T-helper 9 cell (primary cell): ENCODE measurements around the gene EMB.
A peak's percentile ranks its signal among the peaks of the same experiment; 100 is the strongest.
"Not testable (repeated sequence)": the region's sequence is repeated elsewhere in the genome, so short reads cannot be mapped to it uniquely, and the experiment has no call there.

Experiments
- DNase-seq: peaks from one replicate; pipeline ENCODE4 v3.0.0-alpha.2; 2020
- total RNA-seq, 2 donors: gene quantifications; one replicate each; lab custom pipeline; 2026; lab: John Stamatoyannopoulos, UW

EMB gene, protein sequence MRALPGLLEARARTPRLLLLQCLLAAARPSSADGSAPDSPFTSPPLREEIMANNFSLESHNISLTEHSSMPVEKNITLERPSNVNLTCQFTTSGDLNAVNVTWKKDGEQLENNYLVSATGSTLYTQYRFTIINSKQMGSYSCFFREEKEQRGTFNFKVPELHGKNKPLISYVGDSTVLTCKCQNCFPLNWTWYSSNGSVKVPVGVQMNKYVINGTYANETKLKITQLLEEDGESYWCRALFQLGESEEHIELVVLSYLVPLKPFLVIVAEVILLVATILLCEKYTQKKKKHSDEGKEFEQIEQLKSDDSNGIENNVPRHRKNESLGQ
- total RNA-seq = 405 to 556 reads per million in 2 donors

DNA sequence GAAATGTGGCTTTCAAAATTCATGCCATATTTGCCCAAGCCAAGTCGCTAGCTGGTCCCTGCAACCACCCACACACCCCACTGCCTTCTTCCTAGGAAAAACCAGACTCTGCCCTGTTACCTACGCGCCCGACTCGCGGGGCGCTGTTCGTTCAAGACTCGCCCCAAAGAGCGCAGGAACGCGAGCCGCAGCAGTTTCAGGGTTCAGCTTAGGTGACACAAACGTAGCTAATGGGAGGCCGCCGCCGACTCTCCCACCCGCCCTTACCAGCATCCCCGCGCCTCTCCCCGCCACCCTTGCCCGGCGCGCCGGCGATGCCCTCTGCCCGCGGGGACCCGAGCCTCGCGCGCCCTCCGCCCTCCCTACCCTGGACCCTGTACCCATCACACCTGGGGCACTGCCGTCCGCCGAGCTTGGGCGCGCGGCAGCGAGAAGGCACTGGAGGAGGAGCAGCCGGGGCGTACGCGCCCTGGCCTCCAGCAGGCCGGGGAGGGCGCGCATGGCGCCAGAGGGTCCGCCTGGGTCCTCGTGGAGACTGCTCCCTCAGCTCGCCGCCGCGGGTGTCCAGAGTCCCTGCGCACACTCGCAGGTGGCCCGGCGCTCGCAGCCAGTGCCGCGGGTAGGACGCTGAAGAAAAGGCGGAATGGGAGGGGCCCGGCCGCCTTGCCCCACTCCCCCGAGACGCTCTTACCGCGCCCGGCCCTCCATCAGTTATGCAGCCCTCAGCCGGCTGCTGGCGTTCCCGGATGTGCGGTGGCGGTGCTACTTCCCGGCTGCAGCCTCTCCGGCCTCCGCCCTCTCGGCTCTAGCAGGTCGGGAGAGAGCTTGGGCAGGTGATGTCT, at the start of gene EMB:
EMB (minus strand) TSS at position 638 of the 842 bp plus-strand sequence; CDS start at position 501, 137 bp downstream.
- peak; percentile 70 for DNase-seq

DNA sequence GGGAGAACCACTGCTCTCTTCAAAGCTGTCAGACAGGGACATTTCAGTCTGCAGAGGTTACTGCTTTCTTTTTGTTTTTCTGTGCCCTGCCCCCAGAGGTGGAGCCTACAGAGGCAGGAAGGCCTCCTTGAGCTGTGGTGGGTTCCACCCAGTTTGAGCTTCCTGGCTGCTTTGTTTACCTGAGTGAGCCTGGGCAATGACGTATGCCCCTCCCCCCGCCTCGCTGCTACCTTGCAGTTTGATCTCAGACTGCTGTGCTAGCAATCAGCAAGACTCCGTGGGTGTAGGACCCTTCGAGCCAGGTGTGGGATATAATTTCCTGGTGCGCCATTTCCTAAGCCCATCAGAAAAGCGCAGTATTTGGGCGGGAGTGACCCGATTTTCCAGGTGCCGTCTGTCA, 48.4 kb upstream of the EMB start:
- DNase-seq = not testable (repeated sequence)

DNA sequence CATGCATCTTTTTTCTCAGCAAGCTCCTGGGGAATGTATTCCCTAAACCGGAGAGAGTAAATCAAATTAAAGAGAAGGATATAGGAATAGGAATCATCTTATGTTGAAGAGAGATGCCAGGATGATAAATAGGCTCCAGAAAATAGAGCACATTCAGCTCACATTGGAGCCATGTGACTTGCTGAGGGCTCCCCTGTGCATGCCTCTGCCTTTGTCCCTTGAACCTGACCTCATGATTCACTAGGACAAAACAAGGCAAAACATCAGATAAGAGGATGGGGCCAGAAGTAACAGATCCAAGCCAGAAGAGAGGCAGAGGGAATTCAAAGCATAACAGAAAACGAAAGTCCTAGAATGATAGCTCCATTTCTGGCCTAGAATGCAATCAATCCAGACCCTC, 37.7 kb upstream of the EMB start:
- DNase-seq = not testable (repeated sequence)

DNA sequence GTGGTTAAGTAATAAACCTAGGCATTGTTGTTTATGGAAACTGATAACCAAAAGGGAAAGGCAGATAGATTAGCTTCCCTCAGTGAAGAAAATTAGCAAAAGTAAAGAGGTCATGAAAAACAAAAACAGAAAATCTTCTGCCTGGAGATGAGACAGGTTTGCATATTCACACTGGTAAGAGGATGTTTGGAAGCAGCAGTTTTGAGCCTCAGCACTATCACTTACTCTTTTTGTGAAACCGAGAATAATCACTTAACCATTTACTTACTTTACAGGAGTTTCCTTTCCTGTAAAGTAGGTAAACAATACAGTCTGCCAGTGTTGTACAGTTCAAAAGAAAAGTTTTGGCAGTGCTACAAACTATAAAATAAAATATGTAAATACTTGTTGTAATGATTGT, 35.5 kb upstream of the EMB start:
- no peak for DNase-seq

DNA sequence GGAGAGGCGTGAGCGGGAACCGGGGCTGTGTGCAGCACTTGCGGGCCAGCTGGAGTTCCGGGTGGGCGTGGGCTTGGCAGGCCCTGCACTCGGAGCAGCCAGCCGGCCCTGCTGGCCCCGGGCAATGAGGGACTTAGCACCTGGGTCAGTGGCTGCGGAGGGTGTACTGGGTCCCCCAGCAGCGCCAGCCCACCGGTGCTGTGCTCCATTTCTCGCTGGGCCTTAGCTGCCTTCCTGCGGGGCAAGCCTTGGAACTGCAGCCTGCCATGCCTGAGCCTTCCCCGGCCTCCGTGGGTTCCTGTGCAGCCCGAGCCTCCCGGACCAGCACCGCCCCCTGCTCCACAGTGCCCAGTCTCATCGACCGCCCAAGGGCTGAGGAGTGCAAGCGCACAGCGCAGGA, 23.9 kb upstream of the EMB start:
- not testable (repeated sequence) for DNase-seq

DNA sequence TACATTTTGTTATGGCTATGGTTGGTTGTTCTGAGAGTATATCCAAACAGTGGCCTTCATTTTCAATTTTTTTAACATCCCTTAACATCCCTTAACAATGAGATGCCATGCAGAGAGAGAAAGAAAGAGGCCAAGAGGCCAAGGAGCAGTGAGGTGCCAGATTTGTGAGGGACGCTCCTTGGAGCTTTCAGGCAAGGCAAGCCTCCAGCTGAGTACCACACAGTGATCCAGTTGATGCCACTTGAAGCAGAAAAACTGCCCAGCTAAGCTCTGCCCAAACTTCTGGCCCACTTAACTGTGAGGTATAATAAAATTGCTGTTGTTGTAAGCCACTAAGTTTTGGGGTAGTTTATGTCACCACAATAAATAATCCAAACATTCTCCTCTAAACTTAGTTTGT, 22.6 kb upstream of the EMB start:
- no peak for DNase-seq

DNA sequence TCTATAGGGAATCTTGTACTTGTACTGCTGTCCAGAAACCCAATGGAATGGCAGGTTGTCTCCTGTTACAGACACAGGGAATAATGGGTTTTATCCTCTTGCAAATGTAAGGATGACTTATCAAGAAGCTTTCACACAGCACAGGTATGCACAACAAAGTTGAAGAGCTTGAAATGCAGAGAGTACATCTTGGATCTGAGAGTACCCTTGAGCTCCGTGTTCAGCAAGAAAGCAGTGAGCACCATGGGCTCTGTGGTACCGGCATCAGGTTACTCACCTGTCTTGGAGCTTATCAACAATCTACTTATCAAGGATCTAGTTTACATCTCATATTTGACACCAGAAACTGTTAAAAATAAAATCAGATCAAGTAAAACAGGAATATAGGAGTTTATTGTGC, 22.0 kb upstream of the EMB start:
- DNase-seq = no peak

DNA sequence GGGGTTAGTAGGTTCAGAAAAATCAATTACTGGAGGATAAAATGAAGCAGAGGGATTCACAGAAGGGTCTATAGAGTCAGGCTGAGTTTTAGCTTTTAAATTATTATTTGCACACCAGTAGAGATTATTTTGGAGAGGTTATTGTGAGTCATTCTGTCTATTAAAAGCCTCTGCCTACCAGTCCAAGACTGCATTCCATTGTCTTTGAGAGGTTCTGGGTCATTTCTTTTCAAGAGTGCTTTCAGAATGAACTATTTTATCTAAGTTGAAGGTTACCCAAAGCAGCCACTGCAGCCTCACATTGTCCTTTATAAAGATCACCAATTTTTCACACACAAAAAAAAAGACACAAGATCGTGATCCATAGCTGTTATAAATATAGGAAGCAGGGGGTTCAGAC, 21.5 kb upstream of the EMB start:
- DNase-seq = not testable (repeated sequence)

DNA sequence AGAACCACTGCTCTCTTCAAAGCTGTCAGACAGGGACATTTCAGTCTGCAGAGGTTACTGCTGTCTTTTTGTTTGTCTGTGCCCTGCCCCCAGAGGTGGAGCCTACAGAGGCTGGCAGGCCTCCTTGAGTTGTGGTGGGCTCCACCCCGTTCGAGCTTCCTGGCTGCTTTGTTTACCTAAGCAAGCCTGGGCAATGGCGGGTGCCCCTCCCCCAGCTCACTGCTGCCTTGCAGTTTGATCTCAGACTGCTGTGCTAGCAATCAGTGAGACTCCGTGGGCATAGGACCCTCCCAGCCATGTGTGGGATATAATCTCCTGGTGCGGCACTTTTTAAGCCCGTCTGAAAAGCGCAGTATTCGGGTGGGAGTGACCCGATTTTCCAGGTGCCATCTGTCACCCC, 17.3 kb upstream of the EMB start:
- peak; percentile 5 for DNase-seq

DNA sequence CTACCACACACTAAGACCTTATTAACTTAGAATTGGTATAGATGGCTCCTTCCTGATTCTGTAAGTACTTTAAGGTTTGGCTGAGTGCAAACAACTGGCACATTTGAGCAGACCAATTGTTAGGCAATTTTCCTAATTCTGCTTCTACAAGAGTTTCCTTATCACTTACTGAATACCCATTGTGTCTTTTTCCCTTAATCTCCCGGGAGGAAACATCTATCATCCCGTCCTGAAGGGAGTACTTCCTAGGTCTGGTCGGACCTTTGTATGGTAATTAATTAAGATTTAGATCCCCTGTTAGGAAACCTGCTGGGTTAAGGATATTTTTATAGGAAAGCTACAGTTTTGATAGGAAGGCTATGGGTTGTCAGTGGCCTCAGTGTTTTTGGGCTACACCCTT, 8.2 kb upstream of the EMB start:
- not testable (repeated sequence) for DNase-seq

DNA sequence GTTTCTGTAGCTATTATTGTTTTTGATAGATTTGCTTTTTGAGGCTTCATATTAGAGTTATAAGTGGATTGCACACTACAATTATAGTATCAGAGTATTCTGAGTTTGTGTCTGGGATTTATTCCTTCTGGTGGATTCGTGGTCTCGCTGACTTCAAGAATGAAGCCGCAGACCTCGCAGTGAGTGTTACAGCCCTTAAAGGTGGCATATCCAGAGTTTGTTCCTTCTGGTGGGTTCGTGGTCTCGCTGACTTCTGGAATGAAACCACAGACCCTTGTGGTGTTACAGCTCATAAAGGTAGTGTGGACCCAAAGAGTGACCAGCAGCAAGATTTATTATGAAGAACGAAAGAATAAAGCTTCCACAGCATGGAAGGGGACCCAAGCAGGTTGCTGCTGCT, 6.9 kb upstream of the EMB start:
- DNase-seq = no peak

DNA sequence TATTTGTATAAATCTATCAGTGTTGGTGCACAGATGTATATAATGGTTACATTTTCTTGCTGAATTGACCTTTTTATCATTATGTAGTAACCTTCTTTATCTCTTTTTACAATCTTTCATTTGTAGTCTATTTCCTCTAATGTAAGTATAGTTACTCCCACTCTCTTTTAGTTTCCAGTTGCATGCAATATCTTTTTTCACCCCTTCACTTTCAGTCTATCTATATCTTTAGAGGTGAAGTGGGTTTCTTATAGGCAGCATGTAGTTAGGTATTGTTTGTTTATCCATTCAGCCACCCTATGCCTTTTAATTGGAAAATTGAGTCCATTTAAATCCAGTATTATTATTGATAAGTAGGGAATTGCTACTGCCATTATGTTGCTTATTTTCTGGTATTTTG, 6.1 kb upstream of the EMB start:
- DNase-seq = no peak

DNA sequence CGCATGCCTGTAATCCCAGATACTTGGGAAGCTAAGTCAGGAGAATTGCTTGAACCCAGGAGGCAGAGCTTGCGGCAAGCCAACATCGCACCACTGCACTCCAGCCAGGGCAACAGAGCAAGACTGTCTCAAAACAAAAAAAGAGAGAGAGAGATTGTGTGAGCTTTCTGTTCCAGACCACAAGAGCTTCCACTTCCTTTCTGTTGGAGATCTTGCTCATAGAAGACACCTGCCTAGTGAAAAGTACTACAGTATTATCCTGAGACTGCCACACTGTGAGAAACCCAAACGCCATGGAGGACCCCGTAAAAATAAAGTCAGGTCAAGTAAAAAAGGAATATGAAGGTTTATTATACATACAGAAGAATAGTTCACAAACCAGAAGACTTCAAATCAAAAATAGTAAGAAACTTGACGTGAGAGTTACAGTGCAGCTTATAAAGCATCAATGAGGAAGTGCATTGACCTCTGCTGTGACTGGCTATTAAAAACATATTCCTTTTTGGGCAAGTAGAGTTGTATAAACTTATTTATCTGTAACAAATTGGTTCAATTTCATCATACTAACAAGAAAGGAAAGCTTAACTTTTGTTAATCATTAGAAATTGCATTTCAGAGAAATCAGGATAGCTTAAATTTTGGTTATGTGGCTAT, 4.3 kb upstream of the EMB start:
- no peak for DNase-seq

DNA sequence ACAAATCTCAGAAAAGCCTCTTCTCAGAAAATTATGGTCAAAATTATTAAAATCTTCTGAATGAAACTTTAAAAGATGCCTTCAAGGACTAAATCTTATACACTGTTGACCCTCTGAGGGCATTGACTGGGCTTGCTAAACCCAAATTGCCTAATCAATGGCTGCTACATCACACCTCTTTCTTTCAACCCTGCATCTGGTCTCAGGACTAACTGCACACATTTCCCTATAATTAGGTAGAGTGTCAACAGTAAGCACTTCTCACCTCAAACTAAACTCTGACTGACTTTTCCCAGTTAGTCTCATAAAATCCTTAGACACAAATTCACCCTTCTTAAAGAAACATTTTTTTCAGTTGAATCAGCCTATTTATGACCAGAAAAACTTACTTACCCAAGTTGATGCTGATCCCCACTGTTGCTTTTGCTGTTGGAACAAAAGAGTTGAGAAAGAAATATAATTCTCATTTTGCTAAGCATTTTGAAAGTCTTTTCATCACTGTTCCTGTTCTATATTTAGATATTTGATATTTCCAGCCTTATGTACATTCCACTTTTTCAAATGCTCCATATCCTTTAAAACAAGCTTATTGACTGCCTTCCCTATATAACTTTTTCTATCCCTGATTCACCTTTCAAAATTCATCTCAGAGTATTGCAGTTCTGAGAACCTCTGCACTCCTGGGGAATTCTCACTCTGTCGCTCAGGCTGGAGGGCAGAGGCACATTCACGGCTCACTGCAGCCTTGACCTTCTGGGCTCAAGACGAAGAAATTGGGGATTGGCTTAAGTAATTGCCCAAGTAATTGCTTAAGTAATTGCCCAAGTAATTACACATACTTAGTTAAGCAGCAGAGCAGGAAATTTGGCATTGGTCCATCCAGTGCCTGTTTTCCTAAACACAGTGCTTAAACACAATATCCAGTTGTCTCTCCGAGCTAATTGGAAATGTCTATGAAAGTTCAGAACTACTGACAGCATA, 1.8 kb upstream of the EMB start:
- not testable (repeated sequence) for DNase-seq

DNA sequence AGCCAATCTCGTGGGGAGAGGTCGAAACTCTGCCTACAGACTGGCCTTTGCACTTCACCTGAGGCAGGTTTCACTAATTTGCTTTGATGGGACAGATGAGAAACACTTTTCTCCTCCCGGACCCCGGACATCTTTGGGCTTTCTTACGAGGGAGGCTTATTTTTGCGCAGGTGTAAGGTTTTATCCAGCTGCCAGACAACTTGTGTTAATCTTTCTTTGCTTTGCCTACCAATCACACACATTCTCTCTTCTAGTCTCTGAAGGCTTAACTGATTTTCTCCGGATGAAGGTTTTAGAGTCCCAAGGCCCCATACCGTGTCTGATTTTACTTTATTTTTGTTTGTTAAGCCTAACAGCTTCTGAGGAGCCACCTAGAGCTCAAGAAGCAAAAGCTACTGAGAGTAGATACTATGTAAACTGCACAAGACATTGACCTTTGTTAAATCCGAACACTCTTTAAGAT, 436 bp upstream of the EMB start:
- DNase-seq = no peak

DNA sequence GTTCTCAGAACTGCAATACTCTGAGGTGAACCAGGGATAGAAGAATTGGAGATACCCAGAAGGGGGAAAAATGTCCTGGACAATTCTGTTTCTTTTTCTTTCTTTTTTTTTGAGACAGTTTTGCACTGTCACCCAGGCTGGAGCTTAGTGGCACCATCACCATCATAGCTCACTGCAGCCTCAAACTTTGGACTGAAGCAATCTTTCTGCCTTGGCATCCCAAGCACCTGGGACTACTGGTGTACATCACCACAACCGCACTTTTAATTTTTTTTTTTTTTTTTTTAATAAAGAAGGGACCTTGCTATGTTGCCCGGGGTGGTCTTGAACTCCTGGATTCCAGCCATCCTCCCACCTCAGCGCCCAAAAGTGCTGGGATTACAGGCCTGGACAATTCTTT, 1.9 kb downstream of the EMB start:
- DNase-seq = no peak

DNA sequence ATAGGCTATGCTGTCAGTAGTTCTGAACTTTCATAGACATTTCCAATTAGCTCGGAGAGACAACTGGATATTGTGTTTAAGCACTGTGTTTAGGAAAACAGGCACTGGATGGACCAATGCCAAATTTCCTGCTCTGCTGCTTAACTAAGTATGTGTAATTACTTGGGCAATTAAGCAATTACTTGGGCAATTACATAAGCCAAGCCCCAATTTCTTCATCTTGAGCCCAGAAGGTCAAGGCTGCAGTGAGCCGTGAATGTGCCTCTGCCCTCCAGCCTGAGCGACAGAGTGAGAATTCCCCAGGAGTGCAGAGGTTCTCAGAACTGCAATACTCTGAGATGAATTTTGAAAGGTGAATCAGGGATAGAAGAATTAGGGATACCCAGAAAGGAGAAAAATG, 3.0 kb downstream of the EMB start:
- not testable (repeated sequence) for DNase-seq

DNA sequence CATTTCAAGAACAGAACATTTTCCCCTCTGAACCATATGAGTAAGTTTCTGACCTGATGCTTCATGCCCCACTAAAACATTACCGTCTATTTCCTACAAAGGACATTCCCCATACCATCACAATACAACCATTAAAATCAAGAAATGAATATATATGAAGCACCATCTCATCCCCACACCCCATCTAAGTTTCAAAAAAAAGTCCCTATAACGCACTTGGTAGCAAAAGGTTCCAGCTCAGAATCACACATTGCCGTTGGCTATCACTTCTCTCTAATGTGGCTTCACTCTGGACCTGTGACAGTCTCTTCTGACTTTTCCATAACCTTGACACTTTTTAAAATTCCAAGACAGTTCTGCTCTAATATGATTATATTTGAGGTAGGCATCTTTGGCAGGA, 5.9 kb downstream of the EMB start:
- no peak for DNase-seq

DNA sequence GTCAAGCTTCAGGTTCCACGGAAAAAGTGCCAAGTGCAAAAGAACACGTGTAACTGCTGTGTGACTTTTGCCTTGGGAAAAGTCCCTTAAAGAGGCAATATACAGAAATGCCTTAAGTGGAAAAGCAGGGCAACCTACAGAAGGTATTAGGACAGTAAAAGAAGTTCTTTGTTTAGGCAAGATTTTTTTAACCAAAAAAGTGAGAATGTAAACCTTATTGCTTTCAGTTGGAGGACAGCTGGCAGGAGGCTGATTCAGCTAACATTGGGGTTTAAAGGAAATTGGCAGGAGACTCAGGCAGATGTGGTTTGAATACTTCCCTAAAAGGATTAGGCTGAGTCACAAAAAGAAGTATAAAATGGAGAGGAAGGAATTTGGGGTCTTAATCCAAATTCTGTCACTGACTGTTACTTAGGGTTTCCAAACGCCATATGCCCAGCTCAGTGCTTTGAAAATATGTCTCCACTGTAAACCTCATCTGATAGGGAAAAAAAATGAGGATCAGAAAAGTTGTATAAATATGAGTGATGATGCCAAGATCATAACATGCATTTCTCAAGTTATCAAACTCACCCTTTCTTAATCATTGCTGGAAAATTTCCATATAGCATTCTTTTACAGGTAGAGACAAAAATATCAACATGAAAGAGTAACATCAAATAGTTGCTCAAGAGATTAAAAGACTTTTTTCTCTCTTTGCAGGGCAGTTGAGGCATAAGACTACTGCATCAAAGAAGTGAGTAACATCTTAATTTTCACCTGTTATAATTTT, 9.8 kb downstream of the EMB start:
- DNase-seq = not testable (repeated sequence)

DNA sequence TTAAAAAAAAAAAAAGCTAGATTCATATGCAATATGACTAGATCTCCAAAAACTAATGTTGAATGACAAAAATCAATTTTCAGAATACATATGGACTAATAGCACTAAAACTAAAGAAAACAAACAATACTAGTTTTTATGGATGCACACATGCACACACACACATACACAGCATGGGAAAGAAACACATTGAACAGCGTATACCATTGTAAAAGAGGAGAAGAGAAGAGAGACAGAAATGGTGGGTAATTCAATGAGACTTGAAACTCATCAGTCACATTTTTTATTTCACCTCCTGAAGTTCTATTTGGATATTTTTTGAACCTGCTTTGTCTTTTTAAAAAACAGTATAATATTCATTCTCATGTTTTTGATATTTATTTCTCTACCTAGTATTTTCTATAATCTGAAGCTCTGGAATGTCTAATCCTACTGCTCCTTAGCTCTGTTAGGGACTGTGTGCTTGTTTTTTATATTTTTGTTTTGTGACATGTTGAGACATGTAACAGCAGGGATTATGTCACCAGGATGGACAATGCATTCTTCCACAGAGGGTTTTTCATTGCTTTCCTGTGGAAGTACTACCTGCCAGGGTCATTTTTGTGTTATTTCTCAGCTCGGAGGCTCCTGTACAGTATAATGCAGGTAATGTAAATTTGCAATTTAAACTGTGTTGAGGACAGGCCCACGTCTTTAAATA, 17.8 kb downstream of the EMB start:
- DNase-seq = not testable (repeated sequence)
